T-helper 9 cell (primary cell): Measurements from ENCODE around the gene GLT1D1.
"Not testable (repeated sequence)": the region's sequence is repeated elsewhere in the genome, so short reads cannot be mapped to it uniquely, and the experiment has no call there.

Experiments used
- DNase-seq: peaks from one replicate; pipeline ENCODE4 v3.0.0-alpha.2; 2020

Gene GLT1D1

DNA sequence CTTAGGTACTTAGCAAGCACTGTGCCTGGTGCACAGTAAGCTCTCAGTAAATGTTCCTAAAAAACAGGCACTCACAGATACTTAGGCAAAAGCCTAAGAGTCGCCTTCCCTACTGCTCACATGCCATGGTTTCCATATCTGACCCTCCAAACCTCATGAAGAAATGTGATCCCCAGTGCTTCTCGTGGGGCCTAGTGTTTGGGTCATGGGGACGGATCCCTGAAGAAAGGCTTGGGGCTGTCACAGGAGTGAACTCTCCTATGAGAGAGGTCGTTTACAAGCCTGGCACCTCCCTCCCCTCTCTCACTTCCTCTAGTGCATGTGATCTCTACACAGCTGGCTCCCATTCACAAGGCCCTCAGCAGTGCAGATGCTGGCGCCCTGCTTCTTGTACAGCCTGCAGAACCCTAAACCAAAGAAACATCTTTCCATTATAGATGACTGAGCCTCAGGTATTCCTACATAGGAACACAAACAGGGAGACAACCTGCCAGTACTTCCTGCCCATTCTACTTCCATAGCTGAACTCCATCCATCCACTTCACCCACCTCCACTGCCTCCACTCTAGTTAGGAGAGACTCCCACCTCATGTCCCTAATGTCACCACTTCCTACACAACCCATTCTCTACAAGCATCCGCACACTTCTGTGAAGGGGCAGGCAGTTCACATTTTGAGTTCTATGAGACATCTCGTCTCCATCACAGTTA, 32.4 kb upstream of the GLT1D1 start:
- no peak for DNase-seq

DNA sequence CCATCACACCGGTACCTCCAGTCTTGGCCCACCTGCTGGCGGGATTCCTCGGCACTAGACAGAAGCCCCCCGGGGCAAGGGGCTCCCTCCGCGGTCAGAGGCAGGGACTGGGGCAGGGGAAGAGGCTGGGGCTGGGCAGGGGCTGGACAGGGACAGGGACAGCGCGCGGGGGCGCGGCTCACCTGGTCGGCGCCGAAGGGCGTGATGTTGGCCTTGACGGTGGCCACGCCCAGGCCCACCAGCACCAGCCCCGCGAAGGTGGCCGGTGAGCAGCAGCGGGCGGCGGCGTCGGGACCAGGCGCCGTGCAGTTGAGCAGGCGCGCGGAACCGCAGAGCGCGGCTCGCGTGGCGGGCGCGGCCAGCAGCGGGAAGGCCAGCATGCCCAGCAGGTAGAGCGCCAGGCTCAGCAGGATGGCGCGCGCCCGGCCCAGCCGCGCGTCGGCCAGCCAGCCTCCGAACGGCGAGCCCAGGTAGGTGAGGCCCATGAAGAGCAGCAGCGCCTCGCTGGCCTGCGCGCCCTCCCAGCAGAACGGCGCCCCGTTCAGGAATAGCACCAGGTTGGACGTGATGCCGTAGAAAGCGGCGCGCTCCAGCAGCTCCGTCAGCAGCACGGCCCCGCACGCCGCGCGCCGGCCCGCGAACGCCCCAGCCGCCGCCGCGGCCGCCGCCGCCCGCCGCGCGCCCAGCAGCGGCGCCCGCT, 29.9 kb upstream of the GLT1D1 start:
- no peak for DNase-seq

DNA sequence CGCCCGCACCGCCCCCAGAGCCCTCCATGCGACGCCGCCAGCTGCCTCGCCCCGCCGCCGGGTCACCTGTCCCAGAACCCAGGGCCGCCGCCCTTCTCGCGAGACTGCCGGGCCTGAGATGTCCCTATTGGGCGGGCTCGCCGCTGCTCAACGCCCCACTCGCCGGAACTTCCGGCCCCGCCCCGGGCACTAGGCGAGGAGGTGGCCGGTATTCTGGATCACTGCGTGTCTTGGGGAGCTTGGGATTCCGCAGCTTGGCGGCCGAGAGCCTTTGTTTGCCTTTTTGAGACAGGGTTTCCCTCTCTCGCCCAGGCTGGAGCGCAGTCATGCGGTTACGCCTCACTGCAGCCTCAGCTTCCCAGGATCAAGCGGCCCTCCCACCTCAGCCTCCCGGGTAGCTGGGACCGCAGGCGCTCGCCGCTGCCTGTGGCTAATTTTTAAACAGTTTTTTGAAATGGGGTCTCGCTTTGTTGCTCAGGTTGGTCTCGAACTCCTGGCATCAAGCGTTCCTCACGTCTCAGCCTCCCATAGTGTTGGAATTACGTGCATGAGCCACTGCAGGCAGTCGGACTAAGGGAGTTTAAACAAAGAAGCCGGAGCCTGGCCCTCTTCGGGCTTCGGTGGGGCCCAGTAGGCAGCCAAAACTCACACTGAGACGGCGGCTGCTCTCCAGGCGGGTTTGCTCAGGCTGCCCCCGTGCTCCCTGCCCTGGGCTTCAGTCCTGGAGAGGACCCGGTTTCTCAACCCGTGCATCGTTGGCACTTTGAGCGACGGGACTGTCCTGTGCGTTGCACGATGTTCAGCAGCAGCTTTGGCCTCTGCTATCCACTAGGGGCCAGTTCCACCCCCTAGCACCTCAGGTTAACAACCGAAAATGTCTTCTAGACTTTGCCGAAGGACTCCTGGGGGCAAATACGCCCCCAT, 29.1 kb upstream of the GLT1D1 start, which contains the start of gene SLC15A4:
SLC15A4 (minus strand) TSS at position 43 of the 924 bp plus-strand sequence; CDS start at position 28, 15 bp downstream.
- peak; percentile 74 for DNase-seq

DNA sequence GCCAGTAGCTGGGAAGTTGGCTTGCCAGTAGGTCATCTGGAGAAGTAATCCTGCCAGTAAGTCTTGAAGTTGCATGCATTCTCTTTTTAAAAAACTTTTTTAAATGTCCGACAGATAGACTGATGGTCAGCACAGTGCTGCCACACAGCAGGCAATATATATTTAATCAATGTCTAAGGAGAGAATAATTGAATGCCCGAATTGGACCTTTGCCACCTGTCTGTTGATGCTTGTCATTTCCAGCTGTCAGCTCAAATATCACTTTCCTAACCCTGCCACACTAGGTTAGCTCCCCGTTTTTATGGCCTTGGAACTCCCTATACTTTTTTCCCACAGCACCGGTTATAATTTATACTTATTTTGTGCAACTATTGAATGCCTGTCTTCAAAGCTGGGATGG, 27.4 kb upstream of the GLT1D1 start:
- no peak for DNase-seq

- no peak for DNase-seq
These were observed 25.6 kb upstream of the GLT1D1 start for GRCh38 chr12:128827724-128828123.

DNA sequence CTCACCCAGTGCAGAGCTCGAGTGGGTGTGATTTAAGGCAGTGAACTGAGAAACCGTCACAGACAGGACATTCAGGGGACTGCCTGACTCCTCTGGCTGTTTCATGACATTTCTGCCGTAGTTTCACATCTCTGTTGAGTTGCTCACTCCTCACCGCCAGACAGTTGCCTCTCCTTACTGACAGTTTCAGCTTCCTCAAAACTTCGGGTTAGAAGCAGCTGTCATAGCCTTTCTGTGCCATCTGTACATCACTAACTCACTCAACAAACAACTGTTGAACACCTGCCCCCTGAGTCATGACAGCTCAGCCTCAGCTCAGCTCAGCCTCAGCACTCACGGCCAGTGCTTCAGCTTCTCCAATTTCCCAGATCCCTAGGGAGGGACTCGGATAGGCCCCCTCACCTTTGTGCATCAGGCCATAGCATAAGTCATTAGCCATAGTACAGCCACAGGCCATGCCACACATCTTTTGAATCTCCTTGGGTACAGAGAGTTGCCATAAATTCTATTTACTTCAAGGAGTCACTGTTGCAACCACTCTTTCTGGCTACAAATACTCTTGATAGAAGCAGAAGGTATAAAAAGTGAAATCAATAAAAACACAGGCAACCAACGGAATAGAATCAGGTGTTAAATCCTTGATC, 23.3 kb upstream of the GLT1D1 start:
- DNase-seq = no peak

DNA sequence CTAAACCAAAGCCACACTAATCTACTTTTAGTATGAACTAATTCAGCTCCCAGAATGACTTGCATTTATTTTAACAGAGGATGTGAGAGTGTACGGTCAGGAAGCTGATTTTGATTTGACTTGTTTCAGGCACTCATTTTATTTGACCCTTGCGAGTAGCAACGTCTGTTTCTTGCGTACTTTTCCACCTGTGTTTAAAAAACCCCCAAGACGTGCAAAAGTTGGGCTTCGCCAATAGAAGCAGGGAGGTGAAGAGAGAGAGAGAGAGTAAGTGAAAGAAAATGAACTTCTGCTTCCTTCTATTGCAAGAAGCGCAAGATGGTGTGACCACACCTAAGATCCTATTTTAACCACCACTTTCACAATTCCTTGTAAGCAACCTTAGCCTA, 22.8 kb upstream of the GLT1D1 start:
- no peak for DNase-seq

DNA sequence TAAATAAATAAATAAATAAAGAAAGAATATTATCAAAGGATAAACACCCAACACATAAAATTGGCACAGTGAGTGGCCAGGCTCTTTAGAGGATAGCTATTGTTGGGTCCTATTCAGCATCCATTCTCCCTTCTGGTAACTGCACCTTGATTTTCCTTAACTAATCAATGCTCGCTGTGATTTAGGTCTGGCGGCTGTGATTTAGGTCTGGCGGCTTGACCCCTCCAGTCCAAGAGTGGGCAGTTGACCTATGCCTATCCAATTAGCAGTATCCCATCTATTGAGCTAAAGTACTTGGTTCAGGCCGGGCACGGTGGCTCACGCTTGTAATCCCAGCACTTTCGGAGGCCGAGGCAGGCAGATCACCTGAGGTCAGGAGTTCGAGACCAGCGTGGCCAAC, 19.9 kb upstream of the GLT1D1 start:
- no peak for DNase-seq

DNA sequence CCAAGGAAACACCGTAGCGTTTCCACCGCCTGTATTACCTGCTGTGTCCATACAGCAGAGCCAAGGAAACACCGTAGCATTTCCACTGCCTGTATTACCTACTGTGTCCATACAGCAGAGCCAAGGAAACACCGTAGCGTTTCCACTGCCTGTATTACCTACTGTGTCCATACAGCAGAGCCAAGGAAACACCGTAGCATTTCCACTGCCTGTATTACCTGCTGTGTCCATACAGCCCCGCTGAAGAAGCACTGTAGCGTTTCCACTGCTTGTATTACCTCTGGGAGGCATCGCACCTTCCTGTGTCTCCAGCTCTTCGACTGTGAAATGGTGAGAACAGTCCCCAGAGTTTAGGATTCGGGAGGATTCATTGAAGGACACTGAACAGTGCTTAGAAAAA, 13.4 kb upstream of the GLT1D1 start:
- not testable (repeated sequence) for DNase-seq

DNA sequence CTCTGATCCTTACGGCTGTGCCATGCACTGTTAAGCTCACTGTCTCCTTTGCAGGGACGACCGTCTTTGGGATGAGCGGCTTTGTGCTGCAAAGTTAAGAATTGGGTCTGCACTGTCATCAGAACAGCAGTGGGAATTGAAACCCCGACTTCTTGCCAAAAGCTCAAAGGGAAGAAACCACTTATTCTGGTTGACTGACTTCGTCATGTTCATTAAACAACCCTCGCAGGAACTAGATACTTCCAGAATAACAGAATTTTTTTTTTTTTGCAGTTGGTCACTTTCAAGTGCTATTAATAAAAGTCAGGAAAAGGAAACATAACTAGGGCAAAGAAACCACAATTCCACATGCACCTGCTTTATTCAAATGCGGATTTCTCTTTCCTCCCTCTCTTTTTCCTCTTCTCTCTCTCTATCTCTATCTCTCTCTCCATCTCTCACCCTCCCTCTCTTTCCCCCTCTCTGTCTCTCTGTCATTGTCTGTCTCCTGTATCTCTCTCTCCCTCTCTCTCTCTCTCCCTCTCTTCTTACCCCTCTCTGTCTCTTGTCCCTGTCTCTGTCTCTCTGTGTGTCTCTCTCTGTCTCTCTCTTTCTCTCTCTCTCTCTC, 12.3 kb upstream of the GLT1D1 start:
- DNase-seq = no peak

DNA sequence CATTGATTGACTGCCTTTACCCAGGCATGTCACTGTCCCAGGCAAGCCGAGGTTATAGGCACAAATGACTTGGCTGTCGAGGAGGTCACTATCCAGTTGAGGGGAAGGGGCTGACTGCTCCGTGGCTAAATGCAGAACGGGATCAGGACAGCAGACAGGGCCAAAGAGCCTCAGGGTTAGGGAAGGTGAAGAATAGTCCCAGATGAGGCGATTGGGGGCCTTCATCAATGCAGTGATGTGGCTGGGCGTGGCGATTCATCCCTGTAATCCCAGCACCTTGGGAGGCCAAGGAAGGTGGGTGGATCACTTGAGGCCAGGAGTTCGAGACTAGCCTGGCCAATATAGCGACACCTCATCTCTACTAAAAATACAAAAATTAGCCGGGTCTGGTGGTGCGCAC, 10.7 kb upstream of the GLT1D1 start:
- no peak for DNase-seq

DNA sequence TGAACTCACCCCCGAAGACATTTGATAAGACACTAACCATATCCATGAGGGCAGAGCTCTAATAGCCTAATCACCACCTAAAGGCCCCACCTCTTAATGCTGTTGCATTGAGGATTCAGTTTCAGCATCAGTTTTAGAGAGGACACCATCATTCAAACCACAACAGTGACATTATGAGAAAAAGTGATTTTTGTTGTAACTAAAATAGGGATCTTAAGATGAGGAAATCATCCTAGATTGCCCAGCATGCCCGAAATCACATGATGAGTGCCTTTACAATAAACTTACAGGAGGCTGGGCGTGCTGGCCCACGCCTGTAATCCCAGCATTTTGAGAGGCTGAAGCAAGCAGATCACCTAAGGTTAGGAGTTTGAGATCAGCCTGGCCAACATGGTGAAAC, 9.7 kb upstream of the GLT1D1 start:
- DNase-seq = no peak

DNA sequence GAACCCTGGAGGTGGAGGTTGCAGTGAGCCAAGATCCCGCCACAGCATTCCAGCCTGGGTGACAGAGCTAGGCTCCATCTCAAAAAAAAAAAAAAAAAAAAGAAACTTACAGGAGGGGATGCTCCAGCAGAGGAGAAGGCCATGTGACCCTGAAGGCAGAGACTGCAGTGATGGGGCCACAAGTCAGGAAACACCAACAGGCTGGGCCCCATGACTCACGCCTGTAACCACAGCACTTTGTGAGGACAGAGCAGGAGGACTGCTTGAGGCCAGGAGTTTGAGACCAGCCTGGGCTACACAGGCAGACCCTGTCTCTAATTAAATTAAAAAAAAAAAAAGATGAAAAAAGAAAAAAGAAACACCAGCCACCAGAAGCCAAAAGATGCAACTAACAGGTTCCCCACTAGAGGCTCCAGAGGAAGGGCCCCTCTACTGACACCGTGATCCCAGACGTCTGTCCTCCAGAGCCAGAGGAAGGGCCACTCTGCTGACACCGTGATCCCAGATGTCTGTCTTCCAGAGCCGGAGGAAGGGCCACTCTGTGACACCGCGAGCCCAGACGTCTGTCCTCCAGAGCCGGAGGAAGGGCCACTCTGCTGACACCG, 9.1 kb upstream of the GLT1D1 start:
- DNase-seq = no peak

- not testable (repeated sequence) for DNase-seq
These were observed 6.6 kb upstream of the GLT1D1 start for GRCh38 chr12:128846671-128847070.

DNA sequence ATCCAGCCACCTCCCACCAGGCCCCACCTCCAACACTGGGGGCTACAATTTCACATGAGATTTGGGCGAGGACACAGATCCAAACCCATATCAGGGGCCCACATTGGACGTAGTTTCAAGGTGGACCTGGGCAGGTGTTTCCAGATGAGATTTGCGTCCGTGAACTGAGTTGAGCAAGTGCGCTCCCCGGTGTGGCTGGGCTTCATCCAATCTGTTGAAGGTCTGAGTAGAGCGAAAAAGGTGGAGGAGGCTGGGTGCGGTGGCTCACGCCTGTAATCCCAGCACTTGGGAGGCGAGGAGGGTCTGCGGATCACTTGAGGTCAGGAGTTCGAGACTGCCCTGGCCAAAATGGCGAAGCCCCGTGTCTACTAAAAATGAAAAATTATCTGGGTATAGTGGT, 4.9 kb upstream of the GLT1D1 start:
- no peak for DNase-seq

GRCh38 chr12:128849806-128850205, 3.5 kb upstream of the GLT1D1 start:
- not testable (repeated sequence) for DNase-seq

GRCh38 chr12:128850400-128850799, 2.9 kb upstream of the GLT1D1 start:
- no peak for DNase-seq

DNA sequence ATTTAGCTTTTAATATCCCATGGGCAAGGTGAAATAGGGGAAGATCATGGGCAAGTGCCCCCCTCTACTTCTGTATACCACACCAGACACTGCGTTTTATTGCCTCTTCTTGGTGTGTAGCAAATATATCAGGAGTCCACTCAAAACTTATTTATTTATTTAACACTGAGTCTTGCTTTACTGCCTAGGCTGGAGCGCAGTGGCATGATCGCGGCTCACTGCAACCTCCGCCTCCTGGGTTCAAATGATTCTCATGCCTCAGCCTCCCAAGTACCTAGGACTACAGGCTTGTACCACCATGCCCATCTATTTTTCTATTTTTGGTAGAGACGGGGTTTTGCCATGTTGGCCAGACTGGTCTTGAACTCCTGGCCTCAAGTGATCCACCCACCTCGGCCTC, 1.8 kb upstream of the GLT1D1 start:
- DNase-seq = not testable (repeated sequence)

DNA sequence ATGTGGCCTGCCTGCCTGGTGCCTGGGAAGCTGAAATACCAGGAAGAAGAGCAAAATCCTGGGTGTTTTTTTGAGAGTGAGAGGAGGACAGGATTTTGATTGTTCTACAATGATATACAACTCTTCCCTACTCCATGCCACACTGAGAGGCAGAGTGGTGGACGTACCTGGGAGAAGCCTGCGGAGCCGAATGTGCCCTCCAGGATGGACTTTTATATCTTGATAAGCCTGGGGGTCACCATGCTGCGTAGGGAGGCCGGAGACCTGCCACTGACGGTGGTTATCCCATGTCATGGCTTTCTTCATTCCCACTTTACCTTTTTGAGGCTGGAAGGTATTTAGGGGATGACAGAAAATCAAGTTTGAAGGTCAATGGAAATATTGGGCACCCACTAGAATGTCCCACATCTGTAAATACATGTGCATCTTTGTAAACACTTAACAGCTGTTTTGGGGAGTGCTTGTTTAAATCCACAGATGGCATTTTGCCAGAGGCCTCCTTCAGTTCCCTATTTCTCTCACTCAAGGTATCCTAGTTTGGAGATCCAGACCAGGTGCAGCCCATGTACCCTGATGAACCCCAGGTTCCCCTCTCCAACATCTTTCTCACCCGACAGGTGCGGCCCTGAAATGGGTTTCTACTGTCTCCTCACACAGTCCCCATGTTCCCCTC, 1.1 kb upstream of the GLT1D1 start:
- DNase-seq = no peak

- DNase-seq = no peak
These were observed 421 bp downstream of the GLT1D1 start for GRCh38 chr12:128853600-128854197.
